ENCODE results near the gene FGF21. TPM values are rescaled to one million over a fixed set of nuclear protein-coding genes. Genes with fewer than 3 reads are reported as not detected.

FGF21 gene
- total RNA-seq, 1 donor from 2014 or later: not detected

GRCh38 chr19:48746110-48746509 is 9.2 kb upstream of the FGF21 start:
- Mint-ChIP-seq H3K36me3 (ENCODE audit: insufficient read depth) (peaks cover 4% of the 10 kb centered on the region), H3K27ac (no peak overlapping the region), H3K9me3 (ENCODE audit: low read depth) (peaks cover 5% of the 10 kb centered on the region), H3K4me3 (ENCODE audit: low read depth) (no peak overlapping the region), H3K4me1 (ENCODE audit: low read depth) (peaks cover 1% of the 10 kb centered on the region), H3K27me3 (peaks cover 25% of the 10 kb centered on the region)
- no peak for TF ChIP-seq CTCF (IDR thresholded peaks at IDR 0.05; ENCODE audit: unreplicated experiment)
- no peak for DNase-seq (ENCODE audit: low spot score, unreplicated experiment)

DNA sequence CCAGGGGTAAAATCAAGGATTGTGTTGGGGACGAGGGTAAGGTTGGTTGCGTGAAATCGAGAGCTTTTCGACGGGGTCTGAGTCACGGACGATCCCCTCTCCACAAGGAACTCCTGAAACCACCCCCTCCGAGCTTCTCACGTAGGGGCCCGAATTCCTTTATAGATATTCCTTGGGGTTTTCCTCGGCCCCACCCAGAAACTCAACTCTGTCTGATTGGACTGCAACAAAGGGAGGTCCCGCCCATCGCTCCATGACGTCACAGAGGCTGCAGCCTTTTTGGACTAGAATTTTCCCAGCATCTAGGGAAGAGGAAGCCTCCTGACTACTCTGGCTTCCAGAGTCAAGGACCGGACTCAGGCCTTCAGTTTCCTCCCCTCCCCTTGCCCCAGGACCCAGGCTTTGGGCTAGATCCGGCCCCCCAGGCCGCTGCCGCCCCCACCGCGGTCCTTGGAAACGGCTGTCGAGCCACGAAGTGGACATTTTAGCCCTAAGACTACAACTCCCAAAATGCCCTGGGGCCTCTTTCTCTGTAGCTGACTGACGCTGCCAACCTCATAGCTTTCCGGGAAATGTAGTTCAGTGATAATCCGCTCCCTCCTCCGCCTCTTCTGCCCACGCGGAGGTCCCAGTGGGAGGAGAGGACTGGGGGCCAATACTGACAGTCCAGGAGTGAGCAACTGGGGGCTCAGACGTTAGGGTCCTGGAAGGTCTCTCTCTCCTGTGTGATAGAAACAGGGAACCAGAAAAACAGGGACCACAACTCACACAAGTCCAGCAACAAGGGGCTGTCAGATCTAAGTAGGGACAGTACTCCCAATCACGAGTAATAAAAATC is 8.4 kb upstream of the FGF21 start, which contains the start of gene IZUMO1:
Gene IZUMO1, minus strand, starts transcription at position 172 of the 838 bp plus-strand sequence. CDS start 1,050 bp downstream, outside the sequence.
- DNase-seq (ENCODE audit: low spot score, unreplicated experiment): peak; percentile 48
- no peak for TF ChIP-seq CTCF (IDR thresholded peaks at IDR 0.05; ENCODE audit: unreplicated experiment)
- peaks cover 3% of the 10 kb centered on the region for H3K4me1 Mint-ChIP-seq (ENCODE audit: low read depth)
- peak within 1 kb of the TSS; percentile 59 for H3K27ac Mint-ChIP-seq
- peaks cover 4% of the 10 kb centered on the region for H3K36me3 Mint-ChIP-seq (ENCODE audit: insufficient read depth)
- peaks cover 5% of the 10 kb centered on the region for H3K9me3 Mint-ChIP-seq (ENCODE audit: low read depth)
- H3K27me3 Mint-ChIP-seq: peaks cover 21% of the 10 kb centered on the region
- H3K4me3 Mint-ChIP-seq (ENCODE audit: low read depth): peak within 1 kb of the TSS; percentile 67

DNA sequence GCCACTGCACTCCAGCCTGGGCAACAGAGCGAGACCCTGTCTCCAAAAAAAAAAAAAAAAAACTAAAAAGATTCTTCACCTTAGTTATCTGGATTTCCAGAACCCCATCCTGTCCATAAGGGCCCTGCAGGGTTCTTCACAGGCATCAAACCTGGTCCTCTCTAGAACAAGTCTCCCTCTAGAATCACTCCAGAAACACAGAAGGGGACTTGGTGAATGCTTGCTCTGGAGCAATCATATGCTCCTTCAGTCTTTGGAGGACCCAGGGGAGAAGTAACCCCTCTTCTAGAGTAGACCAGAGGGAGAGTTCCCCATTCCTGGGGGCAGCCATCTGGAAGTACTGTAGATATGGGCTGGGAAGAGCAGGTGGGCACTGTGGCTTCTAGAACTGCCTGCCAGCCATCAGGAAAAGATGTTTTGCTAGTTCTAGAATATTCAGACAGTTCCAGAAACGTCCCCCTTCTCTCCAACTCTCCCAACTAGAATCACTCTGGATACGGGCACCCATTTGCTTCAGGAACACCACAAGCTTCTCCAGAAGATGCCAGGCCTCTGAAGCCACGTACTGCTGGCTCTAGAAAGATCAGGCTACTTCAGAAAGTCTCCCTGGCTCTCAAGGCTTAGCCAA is 5.6 kb upstream of the FGF21 start:
- DNase-seq (ENCODE audit: low spot score, unreplicated experiment): no peak
- no peak overlapping the region for H3K27ac Mint-ChIP-seq
- peaks cover 12% of the 10 kb centered on the region for H3K27me3 Mint-ChIP-seq
- H3K4me1 Mint-ChIP-seq (ENCODE audit: low read depth): peaks cover 14% of the 10 kb centered on the region
- no peak for TF ChIP-seq CTCF (IDR thresholded peaks at IDR 0.05; ENCODE audit: unreplicated experiment)
- peaks cover 4% of the 10 kb centered on the region for H3K36me3 Mint-ChIP-seq (ENCODE audit: insufficient read depth)
- peaks cover 5% of the 10 kb centered on the region for H3K9me3 Mint-ChIP-seq (ENCODE audit: low read depth)
- no peak overlapping the region for H3K4me3 Mint-ChIP-seq (ENCODE audit: low read depth)

DNA sequence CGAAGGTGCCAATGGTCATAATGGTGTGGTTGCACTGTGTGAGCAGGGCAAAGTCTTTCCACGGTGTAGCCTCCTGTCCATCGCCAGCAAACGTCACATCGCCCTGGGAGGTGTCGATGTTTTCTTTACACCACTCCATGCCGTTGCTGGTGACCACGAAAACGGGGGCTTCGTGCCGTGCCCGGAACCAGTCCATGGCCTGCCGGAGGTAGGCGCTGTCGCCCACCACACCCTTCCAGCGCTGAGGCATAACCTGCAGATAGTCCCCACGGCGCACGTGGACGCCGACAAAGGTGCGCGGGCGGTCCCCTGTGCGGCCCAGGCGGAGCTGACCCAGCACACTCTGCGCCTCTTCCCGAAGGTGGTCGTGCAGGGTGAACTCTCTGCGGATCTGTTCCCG is 5.0 kb upstream of the FGF21 start:
- no peak for TF ChIP-seq CTCF (IDR thresholded peaks at IDR 0.05; ENCODE audit: unreplicated experiment)
- Mint-ChIP-seq H3K27ac (no peak overlapping the region), H3K4me3 (ENCODE audit: low read depth) (no peak overlapping the region), H3K4me1 (ENCODE audit: low read depth) (peaks cover 14% of the 10 kb centered on the region), H3K36me3 (ENCODE audit: insufficient read depth) (peaks cover 4% of the 10 kb centered on the region), H3K27me3 (peaks cover 12% of the 10 kb centered on the region), H3K9me3 (ENCODE audit: low read depth) (peaks cover 5% of the 10 kb centered on the region)
- DNase-seq (ENCODE audit: low spot score, unreplicated experiment): no peak

- Mint-ChIP-seq H3K9me3 (ENCODE audit: low read depth) (peaks cover 4% of the 10 kb centered on the region), H3K27ac (peak overlapping the region; percentile 45), H3K27me3 (peaks cover 12% of the 10 kb centered on the region), H3K4me3 (ENCODE audit: low read depth) (peak overlapping the region; percentile 60), H3K36me3 (ENCODE audit: insufficient read depth) (peaks cover 4% of the 10 kb centered on the region), H3K4me1 (ENCODE audit: low read depth) (peaks cover 14% of the 10 kb centered on the region)
- no peak for DNase-seq (ENCODE audit: low spot score, unreplicated experiment)
- no peak for TF ChIP-seq CTCF (IDR thresholded peaks at IDR 0.05; ENCODE audit: unreplicated experiment)
These were observed 4.4 kb upstream of the FGF21 start for GRCh38 chr19:48750771-48751504.
